ENCODE data around the gene RPL13A.

DNA sequence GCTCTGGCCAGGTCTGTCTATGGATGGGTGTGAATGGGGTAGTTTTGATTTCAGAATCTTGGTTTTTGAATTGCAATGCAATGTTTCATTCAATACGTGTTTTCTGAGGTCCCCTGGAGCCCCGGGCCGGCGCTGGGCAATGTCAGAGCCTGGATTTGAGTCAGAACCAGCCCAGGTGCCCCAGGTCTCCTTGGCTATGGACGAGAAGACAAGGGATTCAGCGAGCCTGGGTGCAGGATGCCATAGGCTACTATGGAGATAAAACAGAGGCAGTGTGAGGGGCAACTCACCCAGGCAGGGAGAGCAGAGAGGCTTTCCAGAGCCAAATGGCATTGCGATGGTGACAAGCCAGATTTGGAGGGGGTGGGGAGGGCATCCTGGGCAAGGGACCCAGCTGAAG is 1.2 kb upstream of the RPL13A start:
- TF ChIP-seq ZNF274 (IDR thresholded peaks at IDR 0.05; ENCODE audit: low read depth, low read length) = no peak
- TF ChIP-seq SUZ12 (IDR thresholded peaks at IDR 0.05; ENCODE audit: extremely low read depth, insufficient read depth, insufficient read length) = no peak
- no peak for TF ChIP-seq YY1 (IDR thresholded peaks at IDR 0.05; ENCODE audit: insufficient read depth, insufficient read length)

Measured in NT2/D1 (cell line).